CD4-positive, alpha-beta T cell treated with Interleukin-6 at 100 ng/mL for 8 hours (primary cell): Measurements from ENCODE around the gene SLC35F4.

ENCODE experiments used
- DNase-seq: peaks from one replicate; pipeline ENCODE4 v3.0.0-alpha.2; 2020; ENCODE audit warnings: mixed read lengths, low spot score

Gene SLC35F4

DNA sequence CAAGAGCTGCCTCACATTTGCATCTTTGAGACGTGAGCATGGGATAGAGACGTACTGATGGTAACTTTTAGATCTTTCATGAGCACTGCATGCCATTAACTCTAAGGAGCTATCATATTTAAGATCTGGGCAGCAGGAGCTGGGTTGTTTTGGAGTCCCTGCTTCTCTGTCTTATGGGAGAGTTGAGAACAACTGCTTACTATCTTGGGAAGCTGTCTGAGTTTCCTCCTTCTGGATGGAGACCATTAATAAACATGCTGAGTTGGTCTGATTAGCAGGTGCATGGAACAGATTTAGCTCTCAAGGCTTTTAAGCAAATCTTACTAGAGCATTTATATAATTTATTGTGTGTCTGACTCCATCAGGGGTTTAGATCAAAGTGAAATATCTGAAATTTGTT is 252.9 kb downstream of the SLC35F4 start:
- DNase-seq, result no peak

DNA sequence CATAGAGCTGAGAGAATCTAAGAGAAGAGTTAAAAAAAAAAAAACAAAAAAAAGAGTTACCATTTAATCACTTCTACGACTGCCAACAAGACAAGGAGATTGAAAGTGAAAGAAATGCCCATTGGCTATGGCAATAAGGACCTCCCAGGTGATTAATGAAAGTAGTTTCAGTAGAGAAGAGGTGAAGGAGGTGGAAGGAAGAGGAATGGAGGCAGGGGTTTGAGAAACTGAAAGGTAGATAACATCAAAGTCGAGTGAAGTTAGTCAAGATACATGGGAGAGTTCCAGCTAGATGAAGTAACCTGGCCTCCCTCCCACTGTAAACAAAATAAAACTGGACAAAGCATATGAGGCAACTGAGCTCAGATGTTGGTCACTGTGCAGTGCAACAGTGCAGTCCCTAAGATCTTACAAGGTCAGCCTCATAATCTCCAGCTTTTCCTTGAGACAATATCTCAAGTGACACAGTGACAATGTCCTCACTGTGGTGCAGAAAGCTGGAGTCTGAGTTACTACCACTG is 254.3 kb downstream of the SLC35F4 start:
- DNase-seq, result no peak

DNA sequence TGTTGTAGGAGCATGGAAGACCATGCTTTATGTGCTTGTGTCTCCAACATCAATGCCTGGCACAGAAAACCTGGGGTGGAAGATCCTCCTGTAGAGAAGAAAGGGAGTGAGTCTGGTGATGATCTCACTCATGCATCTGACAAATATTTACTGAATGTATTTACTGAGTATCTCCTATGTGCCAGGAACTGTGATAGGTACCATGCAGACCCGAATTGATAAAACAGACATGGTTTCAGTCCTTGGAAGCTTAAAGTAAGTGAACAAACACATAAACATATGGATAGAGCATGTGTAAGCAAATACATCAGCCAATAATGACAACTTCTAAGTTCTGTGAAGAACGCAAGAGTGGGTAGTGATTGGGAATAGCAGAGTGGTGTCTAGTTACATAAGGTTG is 255.3 kb downstream of the SLC35F4 start:
- DNase-seq, result no peak

DNA sequence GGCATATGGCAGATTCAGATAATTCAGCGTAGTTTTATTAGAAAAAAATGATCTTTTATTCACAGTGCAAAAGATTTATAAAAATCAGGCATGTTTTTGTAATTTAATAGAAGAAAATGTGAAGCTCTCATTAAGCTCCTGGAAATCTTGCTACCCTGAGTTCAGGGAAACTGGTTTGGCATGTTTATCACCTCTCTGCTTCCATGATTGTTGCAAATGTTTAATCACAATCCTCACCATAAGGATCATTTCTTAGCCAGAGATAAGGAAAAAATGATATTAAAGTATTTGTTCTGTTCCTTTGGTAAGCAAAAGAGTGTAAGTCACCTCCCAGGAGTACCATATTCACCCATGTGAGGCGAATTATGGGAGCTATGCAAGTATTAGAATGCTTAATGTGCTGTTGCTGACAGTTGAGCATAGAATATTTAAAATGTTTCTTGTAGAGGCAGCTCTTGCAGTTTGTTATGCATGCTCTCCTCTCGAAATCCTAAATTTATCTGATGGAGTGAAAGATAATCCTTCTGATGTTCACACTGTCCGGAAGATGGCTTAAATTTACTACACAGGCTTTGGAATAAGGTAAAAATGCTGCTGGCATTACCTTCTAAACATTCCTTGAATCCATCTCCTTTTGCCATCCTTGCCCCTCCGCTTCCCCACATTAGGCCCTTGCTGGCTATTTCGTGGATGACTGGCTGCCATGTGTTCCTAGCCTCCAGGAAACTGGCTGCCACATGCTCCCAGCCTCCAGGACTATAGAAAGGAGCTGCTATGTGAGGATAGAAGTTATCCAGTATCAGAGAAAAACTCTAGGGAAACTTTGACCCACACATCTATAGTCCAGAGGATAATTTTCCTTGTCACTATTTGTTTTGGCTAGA is 256.5 kb downstream of the SLC35F4 start:
- no peak for DNase-seq

DNA sequence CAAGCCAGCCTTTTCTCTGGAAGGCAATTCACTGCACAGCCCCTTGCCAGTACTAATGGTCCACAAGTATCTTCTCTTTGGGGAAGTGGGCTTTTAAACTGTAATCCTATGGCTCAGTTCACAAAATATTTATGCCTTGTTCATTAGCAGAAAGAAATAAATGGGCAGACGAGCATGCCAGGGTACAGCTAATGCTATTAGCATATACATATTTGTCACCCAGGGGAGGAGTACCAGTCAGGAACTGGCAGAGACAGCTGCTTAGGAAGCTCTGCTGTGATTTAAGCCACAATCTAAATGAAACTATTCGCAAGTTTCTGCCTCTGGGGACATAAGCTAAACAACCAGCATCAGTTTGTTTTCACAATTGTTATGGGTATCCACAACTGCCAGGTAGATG is 258.8 kb downstream of the SLC35F4 start:
- DNase-seq, result no peak

DNA sequence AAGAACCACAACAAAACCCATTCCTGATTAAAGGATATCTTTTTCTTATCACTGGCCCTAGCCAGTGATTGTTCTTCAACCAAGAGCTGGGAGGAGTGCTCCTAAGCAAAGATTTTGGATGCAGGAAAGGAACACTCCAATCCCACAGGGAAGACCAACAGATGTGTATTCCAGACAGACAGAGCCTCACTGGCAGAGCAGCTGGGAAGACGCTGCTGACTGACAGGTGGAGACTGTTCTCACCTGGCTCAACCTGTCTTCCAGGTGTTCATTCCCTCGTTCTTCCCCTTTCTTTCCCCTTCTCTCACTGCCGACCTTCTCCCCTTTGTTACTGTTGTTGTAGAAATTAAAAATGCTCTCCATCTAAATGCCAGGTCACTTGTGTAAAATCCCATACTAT is 282.5 kb downstream of the SLC35F4 start:
- DNase-seq, result no peak

DNA sequence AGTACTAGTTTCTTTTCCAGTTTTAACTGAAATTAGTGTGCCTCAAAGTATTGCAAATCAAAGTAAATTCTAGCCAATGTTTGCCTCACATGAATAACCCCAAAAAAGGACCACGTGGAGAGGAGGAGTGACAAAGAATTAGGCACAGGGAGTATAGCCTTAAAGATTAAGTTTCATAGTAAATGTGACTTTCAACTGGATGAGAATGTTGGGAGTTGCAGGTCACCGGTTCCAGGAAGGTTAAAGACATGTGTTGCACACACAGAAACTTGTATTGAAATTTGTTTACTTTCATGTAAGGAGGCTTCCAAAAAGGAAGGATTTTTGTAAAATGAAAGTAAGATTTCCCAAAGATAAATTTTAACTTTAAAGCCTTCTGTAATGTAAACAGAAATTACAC is 283.1 kb downstream of the SLC35F4 start:
- no peak for DNase-seq

DNA sequence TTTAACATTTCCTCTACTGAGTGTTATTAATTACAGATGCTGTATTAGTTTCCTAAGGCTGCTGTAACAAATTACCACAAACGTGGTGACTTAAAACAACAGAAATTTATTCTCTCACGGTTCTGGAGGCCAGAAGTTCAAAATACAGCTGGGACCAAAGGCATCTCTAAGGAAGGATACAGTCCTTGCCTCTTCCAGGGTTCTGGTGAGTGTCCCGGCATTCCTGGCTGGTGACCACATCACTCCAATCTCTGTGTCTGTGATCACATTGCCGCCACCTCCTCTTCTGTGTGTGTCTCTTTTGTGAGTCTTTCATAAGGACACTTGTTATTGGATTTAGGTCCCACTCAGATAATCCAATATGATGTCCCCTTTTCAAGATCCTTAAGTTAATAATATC is 287.1 kb downstream of the SLC35F4 start:
- DNase-seq, result no peak

DNA sequence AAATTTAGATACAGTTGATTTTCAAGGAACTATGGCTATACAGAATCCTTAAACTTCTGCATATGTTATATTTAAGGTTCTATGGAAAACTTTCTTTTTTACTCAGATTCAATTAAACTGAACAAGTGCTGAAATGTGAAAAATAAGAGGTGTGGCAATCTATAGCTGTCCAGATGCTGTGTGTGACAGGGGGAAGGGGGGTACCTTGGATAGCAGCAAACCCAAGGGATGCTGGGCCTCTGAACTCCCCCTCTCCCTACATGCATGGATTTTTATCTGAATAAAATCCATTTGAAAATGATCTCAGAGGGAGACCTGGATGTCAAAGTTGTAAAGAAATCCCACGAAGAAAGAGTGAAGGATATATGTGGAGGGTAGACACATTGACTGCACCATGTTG is 289.4 kb downstream of the SLC35F4 start:
- no peak for DNase-seq

DNA sequence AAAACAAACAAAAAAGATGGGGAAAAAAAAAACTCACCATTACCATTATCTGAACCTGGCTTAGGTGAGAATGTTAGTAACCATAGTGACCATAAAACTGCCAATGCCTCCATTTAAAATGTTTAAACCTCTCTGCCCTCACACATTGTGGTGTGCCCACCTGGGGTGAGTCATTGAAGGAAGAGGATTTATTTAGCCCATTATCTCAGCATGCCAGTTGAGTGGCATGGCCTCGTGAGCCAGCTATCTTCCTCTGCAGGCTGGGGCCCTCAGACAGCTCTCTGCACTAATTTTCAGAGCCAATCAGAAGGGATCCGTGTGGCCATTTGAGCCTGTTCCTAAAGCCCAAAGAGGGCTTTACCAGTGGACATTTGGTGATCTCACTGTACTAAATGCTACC is 290.4 kb downstream of the SLC35F4 start:
- no peak for DNase-seq

DNA sequence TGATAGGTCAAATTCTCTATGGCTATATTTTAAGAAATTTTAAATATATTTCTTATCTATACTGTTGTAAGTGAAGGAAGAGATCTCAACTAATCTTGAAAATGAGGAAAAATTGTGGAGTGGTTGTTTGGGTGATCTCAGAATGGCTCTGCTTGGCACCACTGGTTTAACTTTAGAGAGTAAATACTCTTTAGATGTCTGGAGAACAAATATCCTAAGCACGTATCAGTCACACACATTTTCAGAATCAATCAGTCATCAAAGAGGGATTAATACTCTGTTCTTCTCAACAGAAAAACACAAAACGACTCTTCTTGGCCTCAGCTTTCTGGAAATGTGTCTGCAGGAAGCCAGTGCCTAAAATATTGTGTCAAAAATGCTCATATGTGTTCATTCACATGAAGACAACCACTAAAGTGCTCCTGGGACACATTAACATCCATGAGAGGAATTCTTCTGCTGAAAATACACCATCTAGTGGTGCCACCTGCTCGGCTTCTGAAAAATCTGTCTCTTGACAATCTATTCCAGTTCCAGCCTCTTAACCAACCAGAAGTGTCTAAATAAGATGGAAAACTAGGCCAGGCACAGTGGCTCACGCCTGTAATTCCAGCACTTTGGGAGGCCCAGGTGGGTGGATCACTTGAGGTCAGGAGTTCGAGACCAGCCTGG is 291.1 kb downstream of the SLC35F4 start:
- no peak for DNase-seq

DNA sequence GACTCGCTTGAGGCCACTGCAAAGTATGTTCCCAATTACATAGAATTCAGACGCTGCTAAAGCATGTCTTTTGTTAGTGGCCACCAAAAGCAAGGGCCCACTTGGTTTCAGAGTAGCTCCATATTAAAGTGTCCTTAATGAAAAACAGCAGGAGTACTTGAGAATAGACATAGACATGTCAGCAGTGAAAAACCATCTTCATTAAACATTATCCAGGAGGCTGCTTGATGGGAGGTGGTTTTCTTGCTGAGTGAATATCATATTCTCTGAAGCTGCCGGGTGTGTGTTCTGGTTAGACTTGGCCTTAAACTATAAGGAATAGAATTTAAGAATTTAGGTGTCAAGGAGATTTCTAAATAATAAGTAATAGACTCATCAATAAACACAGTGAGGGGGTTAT is 292.7 kb downstream of the SLC35F4 start:
- no peak for DNase-seq

DNA sequence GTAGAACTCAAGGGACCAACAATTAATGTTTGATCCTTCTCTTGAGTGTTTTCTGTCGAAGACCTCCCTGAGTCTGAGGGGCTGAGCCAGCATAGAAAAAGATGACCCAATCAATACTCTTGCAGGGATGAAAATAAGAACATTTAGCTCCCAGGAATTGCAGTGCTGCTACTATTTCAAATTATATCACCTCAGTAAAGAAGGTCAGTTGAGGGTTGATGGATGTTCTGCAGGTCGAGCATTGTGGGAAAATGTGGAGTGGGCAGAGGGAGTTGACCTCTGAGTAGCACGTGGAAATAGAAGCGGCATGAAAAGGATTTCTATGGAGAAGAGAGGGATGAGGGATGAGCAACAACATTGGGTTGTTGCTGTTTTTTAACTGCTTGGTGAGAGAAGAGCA is 297.3 kb downstream of the SLC35F4 start:
- no peak for DNase-seq

DNA sequence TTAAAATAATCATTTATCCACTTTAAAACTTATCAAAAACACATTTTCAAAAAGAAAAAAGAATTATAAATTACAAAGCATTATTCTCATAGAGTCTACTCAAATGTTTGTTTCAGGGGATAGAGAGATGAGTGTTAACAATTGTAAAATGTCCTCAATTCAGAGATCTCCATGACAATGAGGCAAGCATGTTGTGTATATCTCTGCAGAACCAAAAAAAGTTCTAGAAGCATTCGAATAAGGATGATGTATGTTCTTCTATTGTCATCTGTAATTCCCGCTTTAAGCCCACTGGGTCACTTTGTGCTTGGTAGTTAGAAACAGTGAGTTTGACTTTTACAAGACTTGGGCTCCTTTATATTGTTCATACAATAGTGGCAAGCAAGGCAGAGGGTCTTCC is 298.7 kb downstream of the SLC35F4 start:
- DNase-seq, result no peak

DNA sequence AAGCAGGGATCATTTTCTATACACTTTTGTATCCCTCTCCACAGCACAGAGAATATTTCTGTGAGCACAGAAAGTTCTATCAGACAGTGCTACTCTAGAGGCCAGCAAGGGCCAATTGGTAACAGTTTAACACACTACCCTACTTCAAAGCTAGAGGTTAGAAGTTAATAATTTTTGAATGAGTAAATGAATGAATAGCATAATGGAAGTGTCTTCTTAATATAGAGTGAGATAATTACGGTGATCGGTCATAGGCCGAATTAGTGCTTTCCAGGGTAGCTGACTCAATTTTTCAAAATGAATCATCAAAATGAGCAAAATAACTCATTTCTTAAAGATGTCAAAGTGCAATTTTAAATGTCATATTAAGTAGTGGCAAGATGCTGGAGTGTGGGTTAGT is 305.2 kb downstream of the SLC35F4 start:
- no peak for DNase-seq

DNA sequence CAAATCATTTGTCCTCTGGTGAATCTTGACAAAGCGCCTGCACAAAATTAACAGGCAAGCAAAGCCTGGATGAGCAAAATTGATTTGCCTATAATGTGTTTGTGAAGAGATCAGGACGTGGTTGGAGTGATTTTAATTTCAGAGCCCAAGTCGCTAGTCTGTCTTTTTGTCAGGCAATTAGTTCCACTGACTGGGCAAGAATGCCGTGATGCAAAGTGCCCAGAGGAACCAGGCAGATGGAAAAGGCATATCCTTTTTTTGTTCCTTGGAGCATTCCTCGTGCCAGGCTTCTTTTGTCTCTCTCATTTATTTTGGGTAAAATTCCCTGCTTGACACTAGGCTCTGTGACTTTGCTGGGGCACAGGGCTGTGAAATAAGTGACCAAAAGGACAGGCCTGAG is 306.3 kb downstream of the SLC35F4 start:
- no peak for DNase-seq

DNA sequence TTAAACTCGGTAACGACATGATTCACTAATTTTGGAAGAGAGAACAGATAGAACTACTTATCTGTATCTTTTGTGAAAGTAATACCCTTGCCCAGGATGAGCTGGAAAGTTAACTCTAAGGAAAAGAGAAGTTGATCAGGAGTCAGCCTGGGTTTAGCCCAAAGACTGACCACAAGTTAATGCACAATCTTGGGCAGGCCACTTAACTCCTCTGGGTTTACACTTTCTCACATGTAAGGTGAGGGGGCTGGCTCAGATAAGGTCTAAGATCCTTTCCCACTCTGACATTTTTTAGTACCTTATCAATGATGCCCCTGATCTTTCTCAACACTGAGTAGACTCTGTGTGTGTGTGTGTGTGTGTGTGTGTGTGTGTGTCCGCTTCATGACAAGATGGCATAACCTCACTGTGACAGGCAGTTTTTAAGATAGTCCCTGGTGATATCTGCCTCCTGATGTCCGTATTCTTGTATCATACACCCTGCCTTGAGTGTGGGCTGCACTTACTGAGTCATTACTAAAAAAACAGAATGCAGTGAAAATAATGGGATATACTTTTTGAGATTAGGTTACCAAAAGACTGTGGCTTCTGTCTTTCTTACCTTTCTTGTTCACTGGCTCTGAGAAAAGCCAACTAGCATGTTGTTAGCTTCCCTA is 316.0 kb downstream of the SLC35F4 start:
- DNase-seq, result no peak

DNA sequence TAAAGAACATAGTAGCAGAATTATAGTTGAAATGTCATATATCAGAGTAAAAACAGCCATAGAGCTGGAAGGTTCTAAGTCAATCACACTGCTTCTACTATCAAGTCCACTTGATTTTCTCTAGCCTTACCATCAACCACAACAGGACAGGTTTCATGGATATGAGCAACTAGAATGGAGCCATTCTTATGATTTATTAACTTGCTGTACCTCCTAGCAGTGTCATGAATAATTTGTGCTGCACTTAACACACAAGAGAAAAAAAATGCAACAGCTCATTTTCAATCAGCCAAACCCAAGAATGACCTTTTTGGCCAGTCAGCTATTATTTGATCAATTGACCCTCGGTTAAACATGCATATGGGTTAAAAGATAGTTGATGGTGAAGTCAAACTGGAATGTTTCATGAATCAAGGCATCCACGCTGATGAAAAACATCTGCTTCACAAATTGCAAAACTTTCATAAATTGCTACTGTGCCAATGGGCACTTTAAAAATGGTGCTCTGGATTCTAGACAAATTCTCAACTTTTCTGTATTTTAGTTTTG is 316.8 kb downstream of the SLC35F4 start:
- no peak for DNase-seq

DNA sequence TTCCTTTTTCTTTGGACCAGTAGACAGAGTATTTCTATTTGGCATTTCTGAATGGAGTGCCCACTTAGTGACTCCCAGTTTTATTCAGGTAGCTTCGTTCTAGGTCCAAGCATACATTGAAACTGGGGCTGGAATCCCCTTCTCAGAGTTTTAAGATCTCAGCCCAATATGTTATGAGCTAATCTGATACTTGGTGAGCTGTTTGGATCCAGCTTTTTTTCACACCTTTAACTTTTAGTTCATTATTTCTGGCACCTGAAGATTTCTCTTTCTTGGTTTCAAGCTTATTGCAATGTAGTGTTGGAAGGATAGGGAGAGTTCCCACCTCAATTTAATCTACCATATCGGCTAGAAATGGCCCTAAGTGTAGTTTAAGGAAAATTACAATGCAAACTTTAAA is 318.8 kb downstream of the SLC35F4 start:
- DNase-seq, result no peak

DNA sequence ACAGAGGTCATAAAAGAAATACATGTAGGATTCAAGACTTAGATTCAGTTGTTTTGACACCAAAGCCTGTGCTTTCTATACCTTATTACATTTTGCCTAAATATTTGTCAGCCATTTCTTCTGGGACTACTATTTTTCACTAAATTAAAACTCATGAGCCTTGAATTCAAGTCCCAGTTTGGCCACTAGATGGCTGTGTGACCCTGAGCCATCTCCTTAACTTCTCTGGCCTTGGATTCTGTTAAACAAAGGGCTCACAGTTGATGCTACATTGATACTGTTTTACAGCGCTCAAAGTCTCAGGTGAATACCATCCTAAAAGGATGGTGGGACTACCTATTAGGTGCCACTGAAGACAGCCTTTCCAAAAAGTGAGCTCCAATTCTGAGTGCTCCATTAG is 332.7 kb downstream of the SLC35F4 start:
- no peak for DNase-seq

DNA sequence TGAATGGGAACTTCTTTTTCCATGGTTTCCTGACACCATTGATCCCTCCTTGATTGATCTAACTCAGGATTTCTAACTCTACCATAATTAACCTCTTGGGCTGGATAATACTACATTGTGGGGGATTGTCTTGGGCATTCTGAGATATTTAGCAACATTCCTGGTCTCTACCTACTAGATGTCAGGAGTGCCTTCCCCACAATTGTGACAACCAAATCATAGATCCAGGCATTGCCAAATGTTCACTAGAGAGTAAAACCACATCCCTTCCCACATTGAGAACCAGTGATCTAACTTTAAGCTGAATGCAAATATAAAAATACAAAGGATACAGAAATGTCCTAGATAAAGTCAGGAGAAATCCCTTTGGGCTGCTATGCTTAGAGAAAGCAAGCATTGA is 335.3 kb downstream of the SLC35F4 start:
- no peak for DNase-seq

DNA sequence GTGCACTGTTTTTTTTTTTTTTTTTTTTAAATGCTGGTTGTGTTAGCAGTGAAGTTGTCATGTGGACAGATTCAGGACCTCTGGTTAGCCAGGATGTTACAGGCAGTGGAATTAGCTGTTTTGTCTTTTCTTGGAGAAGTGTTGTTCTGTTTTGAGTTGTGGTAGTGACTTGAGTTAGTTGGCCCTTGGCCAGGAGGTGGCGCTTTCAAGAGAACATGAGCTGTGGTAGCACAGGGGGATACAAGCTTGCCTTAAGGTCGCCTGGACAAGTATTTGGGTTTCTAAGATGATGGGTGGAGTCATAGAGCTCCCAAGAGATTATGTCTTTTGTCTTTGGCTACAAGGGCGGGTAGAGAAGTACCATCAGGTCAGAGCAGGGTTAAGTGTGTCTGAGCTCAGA is 338.9 kb downstream of the SLC35F4 start:
- no peak for DNase-seq

DNA sequence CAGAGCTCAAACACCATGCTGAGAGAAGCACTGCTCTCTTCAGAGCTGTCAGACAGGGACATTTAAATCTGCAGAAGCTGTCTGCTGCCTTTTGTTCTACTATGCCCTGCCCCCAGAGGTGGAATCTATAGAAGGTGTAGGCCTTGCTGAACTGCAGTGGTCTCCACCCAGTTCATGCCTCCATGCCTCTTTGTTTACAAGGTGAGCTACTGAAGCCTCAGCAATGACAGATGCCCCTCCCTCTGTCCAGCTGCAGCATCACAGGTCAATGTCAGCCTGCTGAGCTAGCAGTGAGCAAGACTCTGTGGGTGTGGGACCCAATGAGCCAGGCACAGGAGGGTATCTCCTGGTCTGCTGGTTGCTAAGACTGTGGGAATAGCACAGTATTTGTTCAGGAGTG is 346.8 kb downstream of the SLC35F4 start:
- no peak for DNase-seq
